Endothelial cell of umbilical vein (primary cell): ENCODE data around the gene OR13J1. TPM values are rescaled to one million over a fixed set of nuclear protein-coding genes. Genes with fewer than 3 reads are reported as not detected.

Source experiments
- BruUV-seq: library from RNA; stranded (reverse); fragments of 400-500 nt; replicated peaks from 2 replicates; lab custom pipeline; 2021; lab: Mats Ljungman, UMichigan
- CTCF ChIA-PET: fragments of 300-600, 350-600 bp; sonication (Branson Sonifier 250); formaldehyde crosslinking; loops from one replicate; lab custom pipeline; 2021; ENCODE audit warnings: antibody characterized with exemption, inconsistent platforms; lab: Charles Lee
- POLR2A ChIA-PET: fragments of 300-600, 350-600 bp; sonication (Branson Sonifier 250); formaldehyde crosslinking; loops from one replicate; lab custom pipeline; 2021; ENCODE audit warnings: antibody characterized with exemption, inconsistent platforms; lab: Charles Lee
- DNase-seq: peaks from one replicate; pipeline ENCODE4 v3.0.0-alpha.2; 2011; ENCODE audit warnings: low read depth, low spot score
- FAIRE-seq: peaks from 2 replicates; lab custom pipeline; 2011; peaks lifted over from hg19 to GRCh38; lab: Jason Lieb, UNC
- H2AFZ ChIP-seq: 2 replicates; pipeline ENCODE4 v1.6.0; 2012; ENCODE audit warnings: low read depth, low read length, control low read depth, inconsistent platforms
- H3K27ac ChIP-seq: 2 replicates; pipeline ENCODE4 v1.5.1; 2011; ENCODE audit warnings: low read depth, mild to moderate bottlenecking, control low read depth, low read length, moderate library complexity; ENCODE audit not compliant: insufficient read depth
- H3K27me3 ChIP-seq, 2 experiments: 2 replicates each; pipeline versions ENCODE4 v1.6.0 to v1.6.1; 2011; ENCODE audit warnings: low read length in 2 of 2, mixed read lengths in 1 of 2; ENCODE audit not compliant: control insufficient read depth in 2 of 2, insufficient read depth in 2 of 2
- H3K36me3 ChIP-seq, 2 experiments: 2 replicates in 1 of 2; 3 replicates in 1 of 2; pipeline ENCODE4 v1.5.1; 2011; ENCODE audit warnings: low read length in 2 of 2, mild to moderate bottlenecking in 1 of 2, moderate library complexity in 1 of 2; ENCODE audit not compliant: control insufficient read depth in 2 of 2, insufficient read depth in 2 of 2; ENCODE audit errors: extremely low read depth in 1 of 2
- H3K4me1 ChIP-seq: 3 replicates; pipeline ENCODE4 v1.5.1; 2011; ENCODE audit warnings: mild to moderate bottlenecking, low read length; ENCODE audit not compliant: control insufficient read depth, insufficient read depth; ENCODE audit errors: extremely low read depth
- H3K4me2 ChIP-seq: 2 replicates; pipeline ENCODE4 v1.6.1; 2011; ENCODE audit warnings: low read length, control low read depth, mixed read lengths; ENCODE audit not compliant: insufficient read depth
- H3K4me3 ChIP-seq, 3 experiments: fragments of 200-600 bp in 1 of 3; sonication (generic), shearing (Covaris generic) in 1 of 3; replicated peaks in 1 of 3; 2 replicates each; pipeline ENCODE4 v1.5.1; 2011 to 2016; ENCODE audit warnings: control low read depth in 3 of 3, low read length in 3 of 3, mild to moderate bottlenecking in 2 of 3, inconsistent platforms in 1 of 3, low read depth in 1 of 3, moderate library complexity in 1 of 3; ENCODE audit not compliant: insufficient read depth in 1 of 3
- H3K79me2 ChIP-seq: 2 replicates; pipeline ENCODE4 v1.6.0; 2012; ENCODE audit warnings: low read length, inconsistent platforms; ENCODE audit not compliant: control insufficient read depth, insufficient read depth
- H3K9ac ChIP-seq: replicated peaks from 2 replicates; pipeline ENCODE3; 2011; ENCODE audit warnings: low read length, control low read depth; ENCODE audit not compliant: insufficient read depth; ENCODE audit errors: extremely low read depth
- H3K9me1 ChIP-seq: replicated peaks from 3 replicates; pipeline ENCODE4 v1.6.0; 2011; ENCODE audit warnings: mild to moderate bottlenecking, low read length; ENCODE audit not compliant: control insufficient read depth, insufficient read depth; ENCODE audit errors: extremely low read depth
- H3K9me3 ChIP-seq: replicated peaks from 2 replicates; pipeline ENCODE4 v1.5.1; 2012; ENCODE audit warnings: low read length, inconsistent platforms; ENCODE audit not compliant: control insufficient read depth, insufficient read depth
- H4K20me1 ChIP-seq: replicated peaks from 2 replicates; pipeline ENCODE3; 2011; ENCODE audit warnings: mild to moderate bottlenecking, low read length; ENCODE audit not compliant: control insufficient read depth, insufficient read depth; ENCODE audit errors: extremely low read depth
- EZH2 ChIP-seq: IDR thresholded peaks from 2 replicates; pipeline ENCODE4 v1.6.1; 2012; ENCODE audit warnings: borderline replicate concordance, low read depth, mild to moderate bottlenecking, moderate library complexity, low read length, inconsistent platforms; ENCODE audit not compliant: severe bottlenecking
- FOS ChIP-seq: IDR thresholded peaks from 2 replicates; pipeline ENCODE4 v1.6.1; 2011; ENCODE audit warnings: mild to moderate bottlenecking, low read length, moderate library complexity, borderline replicate concordance; ENCODE audit not compliant: insufficient read depth
- GATA2 ChIP-seq: IDR thresholded peaks from 2 replicates; pipeline ENCODE4 v1.7.0; 2011; ENCODE audit warnings: low read depth, mild to moderate bottlenecking, moderate library complexity, mixed read lengths, low read length; ENCODE audit not compliant: insufficient read length, insufficient read depth
- JUN ChIP-seq: IDR thresholded peaks from 2 replicates; pipeline ENCODE4 v1.6.1; 2011; ENCODE audit warnings: borderline replicate concordance, low read depth; ENCODE audit not compliant: insufficient read length, insufficient read depth
- MYC ChIP-seq: IDR thresholded peaks from one replicate; pipeline ENCODE4 v1.6.1; 2011; ENCODE audit warnings: mild to moderate bottlenecking, low read depth, low read length
- POLR2A ChIP-seq: IDR thresholded peaks from 2 replicates; pipeline ENCODE4 v1.6.1; 2012; ENCODE audit warnings: low read depth, mild to moderate bottlenecking, control low read depth, low read length
- POLR2AphosphoS5 ChIP-seq: IDR thresholded peaks from 2 replicates; pipeline ENCODE4 v1.6.1; 2012; ENCODE audit warnings: low read depth, mild to moderate bottlenecking, control low read depth, low read length, moderate library complexity; ENCODE audit not compliant: insufficient read depth
- dilution Hi-C: fragments of 300-500 bp; cut with MboI; formaldehyde crosslinking; loops from one replicate; pipeline ENCODE4 v1.15.0; 2019; ENCODE audit warnings: low sequenced_read_pairs; ENCODE audit not compliant: extremely low pct_ligation_motif_present
- intact Hi-C: fragments of 100-400 bp; cut with micrococcal nuclease; formaldehyde crosslinking; loops from one replicate; pipeline ENCODE4 v1.10.0; 2022
- polyA plus RNA-seq, 4 experiments: library from polyadenylated mRNA; depleted of rRNA in 3 of 4; stranded (reverse) in 3 of 4; unstranded in 1 of 4; fragments of >200 nt; gene quantifications; 2 replicates each; pipeline versions ENCODE4 v1.2.1 to v1.2.3, GENCODE V29; 2011 to 2012; ENCODE audit warnings: missing spikeins in 1 of 4
- total RNA-seq: library from RNA; stranded (reverse); gene quantifications from 2 replicates; pipeline ENCODE4 v1.2.3, GENCODE V29; 2021
- TF ChIP-seq, protein P1 (sequence below), 2 donors: IDR thresholded peaks; 1 replicate in 1 of 2; 2 replicates in 1 of 2; pipeline ENCODE4 v1.5.1; 2011; ENCODE audit warnings: low read length in 2 of 2, mild to moderate bottlenecking in 2 of 2, moderate library complexity in 2 of 2, control low read depth in 1 of 2, inconsistent platforms in 1 of 2, low read depth in 1 of 2; ENCODE audit not compliant: insufficient read depth in 1 of 2; ENCODE audit errors: extremely low read depth in 1 of 2
- TF ChIP-seq, protein P2 (sequence below): IDR thresholded peaks from 2 replicates; pipeline ENCODE4 v1.6.1; 2011; ENCODE audit not compliant: insufficient read depth, insufficient read length

OR13J1 gene
- total and polyA plus RNA-seq, 2 donors (not counting 3 experiments of a cell fraction or from before 2014, with no cell fraction given) = not detected

- H3K4me2 ChIP-seq = no peak overlapping the region
- dilution Hi-C loops = no loop called here
- POLR2A ChIA-PET = no interaction called here
- H3K27ac ChIP-seq = no peak overlapping the region
- H3K4me1 ChIP-seq = no peaks in the 10 kb centered on the region
- no peak overlapping the region for H2AFZ ChIP-seq
- no peaks in the 10 kb centered on the region for H3K36me3 ChIP-seq
- no peak overlapping the region for H3K4me3 ChIP-seq
- DNase-seq (no peak), FAIRE-seq (no peak)
- no peaks in the 10 kb centered on the region for H3K9me3 ChIP-seq
- intact Hi-C loops = no loop called here
- CTCF ChIA-PET = interaction anchor here (1.3 to 1.4 kb wide), 1 partner anchor 29 kb away, joined by 5 read pairs; no protein-coding TSS in a partner anchor
- no peaks in the 10 kb centered on the region for H3K9me1 ChIP-seq
- H3K27me3 ChIP-seq = peaks cover 22 to 36% of the 10 kb centered on the region in 2 experiments
- no peak overlapping the region for H3K9ac ChIP-seq
- no peaks in the 10 kb centered on the region for H3K79me2 ChIP-seq
- TF ChIP-seq GATA2 (no peak), FOS (no peak), MYC (no peak), POLR2A (no peak), POLR2AphosphoS5 (no peak), EZH2 (no peak), JUN (no peak)
- TF ChIP-seq, protein P1, sequence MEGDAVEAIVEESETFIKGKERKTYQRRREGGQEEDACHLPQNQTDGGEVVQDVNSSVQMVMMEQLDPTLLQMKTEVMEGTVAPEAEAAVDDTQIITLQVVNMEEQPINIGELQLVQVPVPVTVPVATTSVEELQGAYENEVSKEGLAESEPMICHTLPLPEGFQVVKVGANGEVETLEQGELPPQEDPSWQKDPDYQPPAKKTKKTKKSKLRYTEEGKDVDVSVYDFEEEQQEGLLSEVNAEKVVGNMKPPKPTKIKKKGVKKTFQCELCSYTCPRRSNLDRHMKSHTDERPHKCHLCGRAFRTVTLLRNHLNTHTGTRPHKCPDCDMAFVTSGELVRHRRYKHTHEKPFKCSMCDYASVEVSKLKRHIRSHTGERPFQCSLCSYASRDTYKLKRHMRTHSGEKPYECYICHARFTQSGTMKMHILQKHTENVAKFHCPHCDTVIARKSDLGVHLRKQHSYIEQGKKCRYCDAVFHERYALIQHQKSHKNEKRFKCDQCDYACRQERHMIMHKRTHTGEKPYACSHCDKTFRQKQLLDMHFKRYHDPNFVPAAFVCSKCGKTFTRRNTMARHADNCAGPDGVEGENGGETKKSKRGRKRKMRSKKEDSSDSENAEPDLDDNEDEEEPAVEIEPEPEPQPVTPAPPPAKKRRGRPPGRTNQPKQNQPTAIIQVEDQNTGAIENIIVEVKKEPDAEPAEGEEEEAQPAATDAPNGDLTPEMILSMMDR (IDR thresholded peaks at IDR 0.05; ENCODE audit: extremely low read depth in 1 of 2, insufficient read depth in 1 of 2, low read depth in 1 of 2, low read length in 2 of 2) = no peak
- TF ChIP-seq, protein P2, sequence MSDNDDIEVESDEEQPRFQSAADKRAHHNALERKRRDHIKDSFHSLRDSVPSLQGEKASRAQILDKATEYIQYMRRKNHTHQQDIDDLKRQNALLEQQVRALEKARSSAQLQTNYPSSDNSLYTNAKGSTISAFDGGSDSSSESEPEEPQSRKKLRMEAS = no peak
- no TSS peak for BruUV-seq
- H4K20me1 ChIP-seq = no peaks in the 10 kb centered on the region
These were observed 17.0 kb downstream of the OR13J1 start for GRCh38 chr9:35852876-35853865.
